ENCODE results near the gene GJB4. TPM values are rescaled to one million over a fixed set of nuclear protein-coding genes. Genes with fewer than 3 reads are reported as not detected.

GJB4 gene
- polyA plus RNA-seq, 1 of the 3 experiments (the other 2 are of a cell fraction) = not detected

DNA sequence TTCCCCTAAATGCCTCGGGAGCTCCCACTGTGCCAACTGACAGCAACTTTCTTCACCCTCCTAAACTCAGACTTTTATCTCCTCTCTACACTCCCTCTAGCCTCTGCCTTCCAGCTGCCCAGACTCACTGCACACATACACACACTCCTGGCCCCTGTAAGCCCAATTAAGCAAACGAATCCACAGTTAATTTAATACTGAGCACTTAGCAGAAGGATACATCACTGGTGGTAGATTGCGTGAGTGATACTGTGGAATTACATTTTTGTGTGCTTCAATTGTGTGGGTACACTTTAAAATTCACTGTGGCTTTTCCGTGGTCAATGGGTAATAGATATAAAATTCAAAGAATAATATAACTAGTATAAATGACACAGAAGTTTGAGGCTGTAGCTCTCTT lies 38.3 kb upstream of the GJB4 start:
- Histone ChIP-seq H2AFZ (ENCODE audit: low read depth) (no peak overlapping the region), H3F3A (replicated peaks; ENCODE audit: insufficient read depth) (no peaks in the 10 kb centered on the region), H3K9me3 (no peaks in the 10 kb centered on the region), H3K4me3 (ENCODE audit: low read depth in 2 of 2, low read length in 1 of 2) (no peak overlapping the region), H3K36me3 (replicated peaks in 1 of 2; ENCODE audit: control insufficient read depth in 1 of 2, insufficient read depth in 2 of 2, low read length in 1 of 2) (no peaks in the 10 kb centered on the region), H3K79me2 (ENCODE audit: insufficient read depth) (no peaks in the 10 kb centered on the region), H4K20me1 (ENCODE audit: insufficient read depth) (no peaks in the 10 kb centered on the region), H3K4me2 (no peak overlapping the region), H3K27me3 (ENCODE audit: insufficient read depth) (no peaks in the 10 kb centered on the region), H3K27ac (ENCODE audit: low read depth in 2 of 2, low read length in 1 of 2) (no peak overlapping the region), H3K9ac (no peak overlapping the region), H3K4me1 (ENCODE audit: control insufficient read depth in 1 of 2, insufficient read depth in 2 of 2, low read depth in 1 of 2, low read length in 1 of 2) (peaks cover 0 to 14% of the 10 kb centered on the region in 2 experiments; a peak in 1 of 4 replicates), H3K9me2 (no peaks in the 10 kb centered on the region)
- ChIA-PET POLR2A (no interaction called here), CTCF (interaction anchor here (1.1 to 3.5 kb wide), 4 partner anchors 10 to 21 kb away, joined by 3 to 31 read pairs (median 6); no protein-coding TSS in a partner anchor)
- TF ChIP-seq MEF2A (IDR thresholded peaks at IDR 0.05; ENCODE audit: borderline replicate concordance, low read depth) (no peak), EP300 (IDR thresholded peaks at IDR 0.05; ENCODE audit: borderline replicate concordance in 1 of 2, low read depth in 1 of 2, low read length in 1 of 2) (peak in 1 of 2 experiments; percentile 59; a peak in 2 of 4 replicates), RCOR1 (IDR thresholded peaks at IDR 0.05; ENCODE audit: low read length) (peak; percentile 62; the same call in 1 of the 2 replicates), RAD21 (IDR thresholded peaks at IDR 0.05; ENCODE audit: low read length) (no peak), POLR2AphosphoS5 (IDR thresholded peaks at IDR 0.05; ENCODE audit: low read depth, low read length) (no peak), GATA2 (CRISPR knock-in tag; IDR thresholded peaks at IDR 0.05) (peak; percentile 92), TEAD4 (IDR thresholded peaks at IDR 0.05; ENCODE audit: borderline replicate concordance, insufficient read depth) (no peak), PBX3 (IDR thresholded peaks at IDR 0.05) (no peak), CHD2 (IDR thresholded peaks at IDR 0.05; ENCODE audit: low read length, partially characterized antibody) (peak; percentile 21)
- TF ChIP-seq, protein P1, sequence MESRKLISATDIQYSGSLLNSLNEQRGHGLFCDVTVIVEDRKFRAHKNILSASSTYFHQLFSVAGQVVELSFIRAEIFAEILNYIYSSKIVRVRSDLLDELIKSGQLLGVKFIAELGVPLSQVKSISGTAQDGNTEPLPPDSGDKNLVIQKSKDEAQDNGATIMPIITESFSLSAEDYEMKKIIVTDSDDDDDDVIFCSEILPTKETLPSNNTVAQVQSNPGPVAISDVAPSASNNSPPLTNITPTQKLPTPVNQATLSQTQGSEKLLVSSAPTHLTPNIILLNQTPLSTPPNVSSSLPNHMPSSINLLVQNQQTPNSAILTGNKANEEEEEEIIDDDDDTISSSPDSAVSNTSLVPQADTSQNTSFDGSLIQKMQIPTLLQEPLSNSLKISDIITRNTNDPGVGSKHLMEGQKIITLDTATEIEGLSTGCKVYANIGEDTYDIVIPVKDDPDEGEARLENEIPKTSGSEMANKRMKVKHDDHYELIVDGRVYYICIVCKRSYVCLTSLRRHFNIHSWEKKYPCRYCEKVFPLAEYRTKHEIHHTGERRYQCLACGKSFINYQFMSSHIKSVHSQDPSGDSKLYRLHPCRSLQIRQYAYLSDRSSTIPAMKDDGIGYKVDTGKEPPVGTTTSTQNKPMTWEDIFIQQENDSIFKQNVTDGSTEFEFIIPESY (IDR thresholded peaks at IDR 0.05; ENCODE audit: borderline replicate concordance, low read depth) = no peak
- DNase-seq = peak; percentile 48
- 3% methylated on average over 4 of the region's 4 CpGs for WGBS (ENCODE audit: low lambda C conversion rate)

GRCh38 chr1:34721646-34722355 lies 37.7 kb upstream of the GJB4 start:
- Histone ChIP-seq H3K9ac (no peak overlapping the region), H3K9me3 (no peaks in the 10 kb centered on the region), H3K9me2 (no peaks in the 10 kb centered on the region), H3K4me2 (no peak overlapping the region), H4K20me1 (ENCODE audit: insufficient read depth) (no peaks in the 10 kb centered on the region), H2AFZ (ENCODE audit: low read depth) (no peak overlapping the region), H3K4me1 (ENCODE audit: control insufficient read depth in 1 of 2, insufficient read depth in 2 of 2, low read depth in 1 of 2, low read length in 1 of 2) (peaks cover 0 to 14% of the 10 kb centered on the region in 2 experiments; a peak in 1 of 4 replicates), H3K79me2 (ENCODE audit: insufficient read depth) (no peaks in the 10 kb centered on the region), H3K36me3 (replicated peaks in 1 of 2; ENCODE audit: control insufficient read depth in 1 of 2, insufficient read depth in 2 of 2, low read length in 1 of 2) (no peaks in the 10 kb centered on the region), H3K4me3 (ENCODE audit: low read depth in 2 of 2, low read length in 1 of 2) (no peak overlapping the region), H3F3A (replicated peaks; ENCODE audit: insufficient read depth) (no peaks in the 10 kb centered on the region), H3K27me3 (ENCODE audit: insufficient read depth) (no peaks in the 10 kb centered on the region), H3K27ac (ENCODE audit: low read depth in 2 of 2, low read length in 1 of 2) (no peak overlapping the region)
- WGBS (ENCODE audit: low lambda C conversion rate) = 16% methylated on average over 6 of the region's 6 CpGs
- ChIA-PET CTCF (interaction anchor here (1.1 to 3.5 kb wide), 4 partner anchors 11 to 21 kb away, joined by 3 to 31 read pairs (median 6); no protein-coding TSS in a partner anchor), POLR2A (no interaction called here)
- no peak for DNase-seq
- no peak for TF ChIP-seq MAX (IDR thresholded peaks at IDR 0.05; ENCODE audit: low read depth)
- TF ChIP-seq REST (IDR thresholded peaks at IDR 0.05; ENCODE audit: low read depth, low read length) = no peak
- TF ChIP-seq RCOR1 (IDR thresholded peaks at IDR 0.05; ENCODE audit: low read length) = no peak
- no peak for TF ChIP-seq GABPA (IDR thresholded peaks at IDR 0.05; ENCODE audit: low read depth)
- no peak for TF ChIP-seq POLR2AphosphoS5 (IDR thresholded peaks at IDR 0.05; ENCODE audit: low read depth, low read length)
- no peak for TF ChIP-seq MEF2A (IDR thresholded peaks at IDR 0.05; ENCODE audit: borderline replicate concordance, low read depth)
- no peak for TF ChIP-seq ELF1 (IDR thresholded peaks at IDR 0.05)
- no peak for TF ChIP-seq YY1 (IDR thresholded peaks at IDR 0.05; ENCODE audit: low read depth)
- no peak for TF ChIP-seq RXRA (IDR thresholded peaks at IDR 0.05; ENCODE audit: borderline replicate concordance, low read depth)
- TF ChIP-seq RFX5 (IDR thresholded peaks at IDR 0.05; ENCODE audit: low read length) = no peak
- no peak for TF ChIP-seq NFIC (IDR thresholded peaks at IDR 0.05; ENCODE audit: borderline replicate concordance)
- TF ChIP-seq, protein P2, sequence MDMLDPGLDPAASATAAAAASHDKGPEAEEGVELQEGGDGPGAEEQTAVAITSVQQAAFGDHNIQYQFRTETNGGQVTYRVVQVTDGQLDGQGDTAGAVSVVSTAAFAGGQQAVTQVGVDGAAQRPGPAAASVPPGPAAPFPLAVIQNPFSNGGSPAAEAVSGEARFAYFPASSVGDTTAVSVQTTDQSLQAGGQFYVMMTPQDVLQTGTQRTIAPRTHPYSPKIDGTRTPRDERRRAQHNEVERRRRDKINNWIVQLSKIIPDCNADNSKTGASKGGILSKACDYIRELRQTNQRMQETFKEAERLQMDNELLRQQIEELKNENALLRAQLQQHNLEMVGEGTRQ (IDR thresholded peaks at IDR 0.05; ENCODE audit: borderline replicate concordance, low read depth, low read length) = no peak
- no peak for TF ChIP-seq CHD2 (IDR thresholded peaks at IDR 0.05; ENCODE audit: low read length, partially characterized antibody)
- no peak for TF ChIP-seq GATA2 (CRISPR knock-in tag; IDR thresholded peaks at IDR 0.05)
